Activated gamma-delta T cell treated with Interleukin-2 at 50 U/mL for 16 hours (primary cell): ENCODE measurements around the gene ZNF836.
"Not testable (repeated sequence)": the region's sequence is repeated elsewhere in the genome, so short reads cannot be mapped to it uniquely, and the experiment has no call there.

ENCODE experiments used
- DNase-seq: peaks from one replicate; pipeline ENCODE4 v3.0.0-alpha.2; 2020

Gene ZNF836

DNA sequence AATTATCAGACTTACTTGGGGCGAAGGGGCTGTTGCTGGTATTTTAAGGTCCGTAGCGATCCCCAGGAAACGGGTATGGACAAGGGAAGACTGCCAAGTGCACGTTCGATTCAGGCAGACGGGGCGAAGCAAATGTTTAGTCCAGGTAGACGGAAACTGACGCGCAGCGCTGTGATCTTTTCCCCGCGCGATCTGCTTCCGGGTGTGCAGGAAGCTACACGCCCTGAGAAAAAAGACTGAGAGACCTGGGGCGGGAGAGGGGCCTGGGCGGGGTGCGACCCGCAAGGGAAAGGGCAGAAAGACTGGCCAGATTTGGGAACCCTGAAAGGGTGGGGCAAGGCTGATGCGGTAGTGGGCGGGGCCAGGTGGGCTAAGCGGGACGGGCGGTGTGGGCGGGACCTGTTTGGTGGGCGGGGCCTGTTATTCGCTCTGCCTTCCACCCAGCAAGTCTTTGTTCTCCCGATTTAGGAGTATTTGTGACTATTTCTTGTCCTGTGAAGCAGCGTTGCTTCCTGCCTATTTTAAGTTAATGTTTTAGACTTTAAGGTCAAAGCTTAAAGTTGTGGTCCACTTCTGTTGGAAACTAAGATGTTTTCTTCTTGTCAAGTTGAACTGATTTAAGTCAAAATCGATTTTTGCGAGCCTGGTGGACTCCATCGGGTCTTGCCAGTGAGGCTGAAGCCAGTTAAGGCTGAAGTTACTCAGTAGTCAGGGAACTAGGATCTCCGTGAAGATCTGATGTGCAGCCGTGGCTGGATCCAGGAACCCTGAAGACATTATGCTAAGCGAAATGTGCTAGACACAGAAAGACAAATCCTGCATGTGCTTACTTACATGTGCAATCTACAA lies at the start of gene ZNF836:
Gene ZNF836, minus strand, starts transcription at position 301 of the 849 bp plus-strand sequence. CDS start 3,549 bp downstream, outside the sequence.
- DNase-seq, result peak; percentile 89

- DNase-seq, result no peak
Measured at GRCh38 chr19:52221031-52221430, 49.6 kb upstream of the ZNF836 start.

- DNase-seq, result no peak
Measured at GRCh38 chr19:52219611-52220010, 48.2 kb upstream of the ZNF836 start.

DNA sequence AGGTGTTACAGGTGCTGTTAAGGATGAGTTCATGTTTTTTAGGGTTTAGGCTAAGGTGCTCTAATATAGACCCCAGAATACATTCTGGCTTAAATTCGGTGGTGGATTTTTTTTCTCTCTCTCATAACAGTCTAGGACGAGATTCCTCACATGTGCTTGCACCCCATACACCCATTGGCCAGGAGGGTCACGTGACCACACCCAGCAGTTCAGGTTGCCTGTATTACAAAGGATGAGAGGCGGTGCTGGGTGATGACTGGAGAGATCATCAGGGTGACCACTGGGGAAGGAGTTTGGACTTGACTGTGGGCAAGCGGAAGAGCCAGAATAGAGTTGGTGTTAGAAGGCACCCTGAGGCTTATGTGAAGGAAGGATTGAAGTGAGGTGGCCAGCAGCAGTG lies 46.2 kb upstream of the ZNF836 start:
- DNase-seq, result no peak

GRCh38 chr19:52216401-52216800 lies 45.0 kb upstream of the ZNF836 start:
- no peak for DNase-seq

GRCh38 chr19:52214241-52214640 lies 42.8 kb upstream of the ZNF836 start:
- no peak for DNase-seq

GRCh38 chr19:52212572-52213255 lies 41.3 kb upstream of the ZNF836 start:
- no peak for DNase-seq

- DNase-seq, result no peak
Measured at GRCh38 chr19:52211926-52212571, 40.6 kb upstream of the ZNF836 start.

DNA sequence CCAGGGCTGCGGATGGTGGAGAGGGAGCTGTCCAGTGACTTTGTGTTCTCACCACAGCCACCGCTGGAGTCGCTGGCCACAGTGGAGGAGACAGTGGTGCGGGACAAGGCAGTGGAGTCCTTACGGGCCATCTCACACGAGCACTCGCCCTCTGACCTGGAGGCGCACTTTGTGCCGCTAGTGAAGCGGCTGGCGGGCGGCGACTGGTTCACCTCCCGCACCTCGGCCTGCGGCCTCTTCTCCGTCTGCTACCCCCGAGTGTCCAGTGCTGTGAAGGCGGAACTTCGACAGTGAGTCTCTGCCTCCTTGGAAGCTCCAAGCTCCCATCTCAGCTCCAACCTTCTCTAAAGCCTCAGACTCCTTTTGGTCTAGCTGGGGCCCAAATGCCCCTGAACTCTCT lies 39.8 kb upstream of the ZNF836 start:
- no peak for DNase-seq

DNA sequence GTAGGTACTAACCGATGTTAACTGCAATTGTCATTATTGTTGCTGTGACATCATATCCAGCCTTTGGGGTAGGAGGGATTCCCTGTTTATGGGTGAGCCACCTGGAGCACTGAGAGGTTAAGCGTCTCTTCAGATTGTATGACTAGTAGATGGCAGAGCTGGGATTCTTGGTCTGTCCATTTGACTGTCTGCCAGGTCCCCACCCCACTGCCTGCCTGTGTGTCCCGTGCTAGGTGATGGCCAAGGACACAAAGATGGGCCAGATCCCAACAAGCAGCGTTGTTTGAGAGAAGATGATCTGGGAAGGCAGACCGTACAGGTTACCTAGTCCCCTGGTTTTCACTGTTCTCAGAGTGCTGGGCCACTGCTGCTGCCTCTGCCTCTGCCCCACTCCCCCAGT lies 35.1 kb upstream of the ZNF836 start:
- DNase-seq, result no peak

- not testable (repeated sequence) for DNase-seq
Measured at GRCh38 chr19:52200755-52201391, 29.5 kb upstream of the ZNF836 start.

DNA sequence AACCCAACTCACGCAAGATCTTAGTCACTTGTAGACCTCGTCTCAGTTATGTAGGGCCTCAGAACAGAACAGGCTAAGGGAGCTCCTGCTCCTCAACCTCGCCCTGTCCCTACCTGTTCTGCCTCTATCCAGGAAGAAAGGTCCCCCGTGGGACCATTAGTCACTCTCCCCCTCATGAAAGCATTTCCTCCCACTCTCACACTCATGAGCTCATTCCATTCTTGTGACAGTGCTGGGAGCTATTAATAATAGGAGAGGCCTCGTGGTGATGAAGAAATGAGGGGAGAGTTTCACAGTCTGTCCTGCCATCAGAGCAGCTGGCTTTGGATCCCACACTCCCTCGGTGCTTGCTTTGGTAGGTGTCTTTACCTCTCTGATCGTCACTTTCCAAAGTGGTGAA lies 28.6 kb upstream of the ZNF836 start:
- DNase-seq, result no peak

GRCh38 chr19:52198678-52199077 lies 27.3 kb upstream of the ZNF836 start:
- DNase-seq, result no peak

GRCh38 chr19:52197964-52198363 lies 26.5 kb upstream of the ZNF836 start:
- DNase-seq, result no peak

GRCh38 chr19:52196256-52196967 lies 25.0 kb upstream of the ZNF836 start:
- DNase-seq, result no peak

- DNase-seq, result no peak
Measured at GRCh38 chr19:52191951-52192350, 20.5 kb upstream of the ZNF836 start.

DNA sequence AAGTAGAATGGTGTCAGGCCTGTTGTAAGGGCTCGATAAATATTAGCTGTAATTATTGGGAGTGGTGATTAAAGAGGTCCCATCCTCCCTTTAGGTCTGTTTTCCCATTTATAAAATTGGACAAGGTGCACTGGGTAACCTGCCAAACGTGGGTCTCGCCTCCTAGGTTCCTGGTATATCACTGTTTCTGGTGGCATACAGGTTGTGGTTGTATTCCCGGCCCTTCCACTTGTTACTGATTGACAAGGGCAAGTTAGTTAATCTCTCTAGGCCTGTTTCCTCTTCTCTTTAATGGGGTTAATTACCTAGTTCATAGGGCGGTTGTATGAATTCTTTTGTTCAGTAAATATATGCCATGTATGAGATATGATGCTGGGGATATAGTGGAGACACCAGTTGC lies 20.0 kb upstream of the ZNF836 start:
- no peak for DNase-seq

DNA sequence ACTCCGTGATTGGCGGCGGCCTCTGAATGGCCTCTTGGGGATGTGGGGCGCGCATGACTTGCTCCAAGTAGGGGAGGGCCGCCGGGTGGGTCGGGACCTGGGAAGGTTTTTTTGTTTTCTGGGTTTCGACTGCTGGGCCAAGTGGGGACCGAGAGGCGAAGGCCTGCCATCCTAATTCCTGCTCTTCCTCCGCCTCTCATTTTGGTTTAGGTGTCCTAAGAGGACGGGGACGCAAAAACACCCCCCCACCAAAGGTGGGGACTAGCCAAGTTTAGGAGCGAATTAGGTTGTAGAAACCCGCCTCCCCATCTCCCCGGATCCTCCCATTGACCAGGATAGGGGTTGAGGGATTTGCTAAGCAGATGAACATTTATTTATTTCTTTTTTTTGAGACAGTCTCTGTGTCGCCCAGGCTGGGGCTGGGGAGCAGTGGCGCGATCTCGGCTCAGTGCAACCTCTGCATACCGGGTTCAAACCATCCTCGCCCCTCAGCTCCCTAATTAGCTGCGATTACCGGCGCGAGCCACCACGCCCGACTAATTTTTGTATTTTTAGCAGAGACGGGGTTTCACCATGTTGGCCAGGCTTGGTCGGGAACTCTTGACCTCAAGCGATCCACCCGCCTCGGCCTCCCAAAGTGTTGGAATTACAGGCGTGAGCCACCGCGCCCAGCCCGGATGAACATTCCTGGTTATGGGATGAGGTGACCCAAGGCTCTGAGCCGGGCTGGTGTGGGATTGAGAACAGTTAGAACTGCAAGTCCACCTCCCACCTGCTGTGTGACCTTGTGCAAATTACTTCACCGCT lies 19.3 kb upstream of the ZNF836 start:
- DNase-seq, result no peak

DNA sequence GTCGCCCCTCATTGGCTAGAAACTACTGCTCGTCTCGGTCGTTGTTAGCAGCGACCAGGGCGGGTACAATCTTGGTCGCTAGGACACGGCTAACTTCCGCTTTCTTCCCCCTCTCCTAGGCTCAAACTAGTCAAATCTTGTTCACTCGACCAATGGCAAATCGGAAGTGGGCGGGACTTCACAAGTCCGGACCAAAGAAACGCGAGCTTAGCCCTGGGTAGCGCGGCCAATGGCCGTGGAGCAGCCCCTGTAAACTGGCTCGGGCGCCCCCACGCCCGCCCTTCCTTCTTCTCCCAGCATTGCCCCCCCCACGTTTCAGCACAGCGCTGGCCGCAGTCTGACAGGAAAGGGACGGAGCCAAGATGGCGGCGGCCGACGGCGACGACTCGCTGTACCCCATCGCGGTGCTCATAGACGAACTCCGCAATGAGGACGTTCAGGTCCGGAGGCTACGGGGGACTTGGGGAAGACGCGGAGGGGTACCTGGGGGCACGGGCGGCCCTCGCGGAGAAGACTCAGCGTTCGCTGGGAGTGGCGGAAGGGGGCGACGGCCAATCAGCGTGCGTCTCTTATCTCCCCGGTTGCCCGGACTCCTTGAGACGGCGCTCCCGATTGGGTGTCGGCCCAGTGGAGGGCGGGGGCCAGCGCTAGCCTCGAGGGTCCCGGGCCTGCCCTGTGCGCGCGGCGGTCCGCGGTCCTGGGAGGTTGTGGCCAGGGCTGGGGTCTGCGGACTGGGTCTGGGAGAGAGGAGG lies 18.5 kb upstream of the ZNF836 start, which contains the start of gene PPP2R1A:
Gene PPP2R1A, plus strand, starts transcription at position 318 of the 752 bp plus-strand sequence. Its CDS starts 45 bp downstream, at position 363.
- peak; percentile 99 for DNase-seq

DNA sequence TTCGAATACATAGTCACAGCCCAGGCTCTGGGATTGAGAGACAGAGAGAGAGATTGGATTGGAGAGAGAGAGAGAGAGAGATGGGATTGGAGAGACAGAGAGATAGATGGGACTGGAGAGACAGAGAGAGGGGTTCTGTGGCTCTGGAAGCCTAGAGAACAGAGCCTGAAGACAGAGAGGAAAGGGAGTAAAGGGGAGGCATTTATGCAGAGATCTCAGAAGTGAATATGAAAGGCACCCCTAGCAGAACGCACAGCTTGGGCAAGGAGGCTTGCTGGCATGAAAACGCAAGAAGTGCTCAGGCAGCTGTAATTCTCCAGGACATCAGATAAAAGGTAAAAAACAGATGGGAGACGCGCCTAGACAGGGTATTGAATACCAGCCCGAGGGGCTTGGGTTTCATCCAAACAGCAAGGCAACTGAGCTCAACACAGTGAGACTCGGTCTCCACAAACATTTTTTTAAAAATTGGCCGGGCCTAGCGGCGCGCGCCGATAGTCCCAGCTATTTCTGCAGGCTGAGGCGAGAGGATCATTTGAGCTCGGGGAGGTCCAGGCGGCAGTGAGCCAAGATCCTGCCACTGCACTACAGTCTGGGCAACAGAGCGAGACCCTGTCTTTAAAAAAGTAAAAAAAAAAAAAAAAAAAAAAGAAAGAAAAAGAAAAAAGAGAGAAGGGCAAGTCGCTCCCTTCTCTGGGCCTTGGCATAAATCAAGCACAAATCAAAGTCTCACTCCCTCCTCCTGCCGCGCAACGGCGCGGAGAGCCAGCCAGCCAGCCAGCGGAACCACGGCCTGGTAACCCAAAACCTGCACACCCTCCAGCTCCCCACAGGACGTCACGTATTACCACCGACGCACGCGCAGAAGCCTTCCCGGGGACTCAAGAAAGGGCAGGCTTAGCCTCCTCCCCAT lies 17.7 kb upstream of the ZNF836 start:
- no peak for DNase-seq
